HG03175 (cell line): ENCODE results near the gene PTPN3.

Experiments
- ATAC-seq: cut with Tn5 transposase; IDR thresholded peaks from one replicate; pipeline ENCODE4 v1.9.1; 2021; ENCODE audit warnings: mild to moderate bottlenecking, moderate library complexity; ENCODE audit not compliant: unreplicated experiment

PTPN3 gene

DNA sequence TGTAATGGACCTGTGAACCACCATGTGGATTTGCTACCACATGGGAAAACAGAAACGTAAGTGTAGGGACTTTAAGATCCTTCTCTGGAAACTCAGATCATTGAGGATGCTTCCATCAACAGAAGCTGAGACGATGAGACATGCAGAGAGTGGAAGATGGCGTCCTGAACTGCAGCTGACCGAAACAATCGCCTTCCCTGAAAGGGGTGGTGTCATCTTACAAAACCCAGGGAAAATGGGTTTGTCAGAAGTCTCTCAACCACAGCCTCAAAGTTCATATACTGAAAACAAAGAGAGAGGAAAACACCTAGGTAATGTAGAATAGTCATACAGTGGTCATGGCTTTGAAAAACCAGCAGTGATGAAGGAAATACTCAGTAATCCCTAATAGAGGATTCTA is 6.6 kb upstream of the PTPN3 start:
- ATAC-seq = no peak

GRCh38 chr9:109500421-109500974 is 2.4 kb upstream of the PTPN3 start:
- no peak for ATAC-seq

DNA sequence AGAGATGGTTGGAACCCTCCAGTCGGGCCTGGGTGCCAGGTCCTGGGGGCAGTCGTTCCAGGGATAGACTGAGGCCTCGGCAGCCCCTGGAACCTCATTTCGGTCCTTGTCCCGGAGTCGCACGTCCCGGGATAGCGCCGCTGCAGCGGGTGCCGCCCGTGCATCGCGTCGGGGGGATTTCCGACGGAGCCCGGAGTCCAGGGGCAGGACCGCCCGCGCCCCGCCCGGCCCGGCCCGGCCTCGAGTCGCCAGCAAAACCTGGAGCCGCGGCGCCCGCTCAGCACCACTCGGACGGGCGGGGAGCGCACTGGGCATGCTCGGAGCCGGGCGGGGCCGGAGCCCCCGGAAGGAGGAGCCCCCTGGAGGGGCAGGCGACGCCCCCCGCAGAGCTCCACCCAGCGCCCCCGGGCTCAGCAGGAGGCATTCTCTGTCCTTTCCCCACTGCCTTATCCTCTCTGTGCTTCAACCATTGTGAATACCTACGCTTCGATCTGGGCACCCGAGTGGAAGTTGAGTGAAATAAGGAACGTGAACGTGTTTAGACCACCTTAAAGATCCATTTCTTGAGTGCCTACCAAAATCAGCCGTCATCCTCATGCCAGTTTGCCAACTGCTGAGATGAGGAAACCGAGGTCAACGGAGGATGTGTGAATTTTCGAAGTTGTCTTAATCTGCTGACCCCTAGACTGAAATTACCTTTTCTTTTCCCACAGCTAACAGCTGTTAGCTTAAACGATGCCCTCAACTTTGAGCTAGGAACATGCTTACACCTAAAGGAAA is 1.7 kb upstream of the PTPN3 start:
- ATAC-seq = no peak

DNA sequence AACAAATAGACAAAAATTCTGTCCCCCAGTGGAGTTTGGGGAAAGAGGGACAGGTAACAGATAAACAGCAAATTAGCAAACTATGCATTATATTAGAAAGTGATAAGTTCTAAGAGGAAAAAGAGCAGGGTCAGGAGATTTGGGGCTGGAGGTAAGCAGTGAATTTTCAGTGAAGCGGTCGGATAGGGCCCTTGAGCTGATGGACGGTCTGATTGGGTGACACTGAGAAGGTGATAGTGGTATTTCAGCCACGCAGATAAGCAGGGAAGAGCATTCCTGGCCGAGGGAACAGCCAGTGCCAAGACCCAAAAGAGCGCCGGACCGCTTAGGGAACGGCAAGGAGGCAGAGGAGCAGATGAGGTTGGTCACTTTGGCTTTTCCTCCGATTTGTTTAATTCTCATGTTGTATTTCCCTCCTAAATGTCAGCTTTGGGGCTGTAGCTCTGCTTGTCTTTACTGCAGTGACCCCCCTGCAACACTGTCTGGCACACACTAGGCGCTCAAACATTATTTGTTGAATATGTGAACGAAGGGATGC is 1.1 kb upstream of the PTPN3 start:
- no peak for ATAC-seq

- no peak for ATAC-seq
Measured at GRCh38 chr9:109497226-109498153, 617 bp downstream of the PTPN3 start.

- ATAC-seq = no peak
Measured at GRCh38 chr9:109496841-109497225, 1.3 kb downstream of the PTPN3 start.

DNA sequence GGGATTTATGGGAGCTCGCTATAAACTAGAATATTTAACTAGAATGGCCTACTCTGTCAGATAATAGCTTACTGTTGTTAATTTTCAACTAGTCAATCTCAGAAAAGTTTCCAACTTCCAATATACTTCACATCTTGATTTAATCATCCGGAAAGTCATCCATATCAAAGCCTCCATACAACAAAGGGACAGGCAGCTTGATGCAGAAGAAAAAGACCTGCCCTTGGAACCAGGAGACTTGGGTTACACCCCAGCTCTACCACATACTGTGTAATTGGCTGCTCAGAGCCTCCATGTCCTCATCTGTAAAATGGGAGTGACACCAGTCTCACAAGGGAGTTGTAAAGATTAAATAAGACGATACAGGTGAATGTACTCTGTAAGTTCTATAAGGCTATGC is 1.9 kb downstream of the PTPN3 start:
- ATAC-seq = no peak

DNA sequence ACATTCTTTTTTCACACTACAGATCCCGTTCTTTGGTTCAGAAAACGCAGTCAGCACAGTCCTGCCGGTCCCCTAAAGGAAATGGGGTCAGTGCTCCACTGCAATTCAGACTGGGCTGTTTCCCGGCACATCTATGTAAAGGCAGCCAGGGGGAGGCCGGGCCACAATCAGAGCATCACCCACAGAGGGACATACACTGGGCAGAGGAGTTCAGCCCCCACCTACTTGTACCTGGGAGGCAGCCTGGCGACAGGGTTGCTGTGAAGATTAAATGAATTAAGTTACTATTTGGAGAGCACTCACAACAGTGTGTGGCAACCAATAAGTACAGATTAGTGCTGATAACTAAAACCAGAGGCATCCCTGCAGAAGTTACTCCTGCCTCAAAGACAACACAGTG is 4.5 kb downstream of the PTPN3 start:
- ATAC-seq = no peak

DNA sequence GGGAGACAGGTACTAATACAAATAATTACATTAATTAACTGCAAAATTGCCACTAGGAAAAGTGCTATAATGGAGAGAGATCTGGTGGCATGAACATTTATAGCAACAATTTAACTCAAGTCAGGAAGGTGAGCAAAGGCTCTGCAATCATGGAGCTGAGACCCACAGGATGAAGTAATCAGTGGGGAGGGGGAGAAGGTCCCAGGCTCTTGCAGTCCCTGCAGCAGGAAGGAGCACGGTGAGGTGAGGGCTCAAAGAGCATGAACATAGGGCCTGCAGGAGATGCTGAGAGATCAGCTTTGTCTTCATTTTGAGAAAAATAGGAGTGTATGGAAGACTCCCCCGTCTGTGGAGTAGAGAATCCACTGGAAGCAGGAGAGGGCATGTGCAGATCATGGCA is 6.5 kb downstream of the PTPN3 start:
- ATAC-seq = no peak

- ATAC-seq = no peak
Measured at GRCh38 chr9:109488791-109489492, 9.2 kb downstream of the PTPN3 start.

- ATAC-seq = no peak
Measured at GRCh38 chr9:109488351-109488750, 9.8 kb downstream of the PTPN3 start.

DNA sequence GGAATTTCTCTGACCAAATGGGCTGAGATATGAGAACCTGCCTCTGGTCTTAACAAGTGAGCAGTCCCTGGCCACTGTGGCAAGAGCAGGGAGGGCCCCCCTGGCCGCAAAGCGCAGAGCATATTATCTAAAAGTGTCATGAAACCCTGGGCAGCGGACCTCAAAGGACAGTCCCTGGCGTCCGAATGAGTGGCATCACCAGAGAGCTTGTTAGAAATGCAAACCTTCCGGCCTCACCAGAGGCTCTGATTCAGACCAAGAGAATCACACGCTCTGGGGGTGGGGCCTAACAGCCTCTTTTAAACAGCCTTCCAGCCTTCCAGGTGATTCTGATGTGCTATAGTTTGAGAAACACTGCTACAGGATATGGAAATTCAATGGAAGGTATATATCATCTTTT is 10.9 kb downstream of the PTPN3 start:
- peak; percentile 49 for ATAC-seq

- no peak for ATAC-seq
Measured at GRCh38 chr9:109483744-109484429, 14.2 kb downstream of the PTPN3 start.

- no peak for ATAC-seq
Measured at GRCh38 chr9:109482391-109482916, 15.7 kb downstream of the PTPN3 start.

GRCh38 chr9:109481856-109482255 is 16.3 kb downstream of the PTPN3 start:
- ATAC-seq = no peak

DNA sequence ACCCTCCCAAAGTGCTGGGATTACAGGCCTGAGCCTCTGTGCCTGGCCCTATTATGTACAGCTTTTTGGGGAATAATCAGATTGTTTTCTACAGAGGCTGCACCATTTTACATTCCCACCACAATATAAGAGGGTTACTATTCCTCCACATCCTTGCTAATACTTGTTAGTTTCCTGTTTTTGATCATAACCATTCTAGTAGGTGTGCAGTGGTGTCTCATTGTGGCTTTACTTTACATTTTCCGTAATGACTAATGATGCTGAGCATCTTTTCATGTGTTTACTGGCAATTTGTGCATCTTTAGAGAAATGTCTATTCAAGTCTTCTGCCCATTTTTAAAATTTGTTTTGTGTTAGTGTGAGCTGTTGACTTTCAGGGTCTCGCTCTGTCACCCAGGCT is 18.3 kb downstream of the PTPN3 start:
- no peak for ATAC-seq

- no peak for ATAC-seq
Measured at GRCh38 chr9:109478665-109479380, 19.3 kb downstream of the PTPN3 start.

DNA sequence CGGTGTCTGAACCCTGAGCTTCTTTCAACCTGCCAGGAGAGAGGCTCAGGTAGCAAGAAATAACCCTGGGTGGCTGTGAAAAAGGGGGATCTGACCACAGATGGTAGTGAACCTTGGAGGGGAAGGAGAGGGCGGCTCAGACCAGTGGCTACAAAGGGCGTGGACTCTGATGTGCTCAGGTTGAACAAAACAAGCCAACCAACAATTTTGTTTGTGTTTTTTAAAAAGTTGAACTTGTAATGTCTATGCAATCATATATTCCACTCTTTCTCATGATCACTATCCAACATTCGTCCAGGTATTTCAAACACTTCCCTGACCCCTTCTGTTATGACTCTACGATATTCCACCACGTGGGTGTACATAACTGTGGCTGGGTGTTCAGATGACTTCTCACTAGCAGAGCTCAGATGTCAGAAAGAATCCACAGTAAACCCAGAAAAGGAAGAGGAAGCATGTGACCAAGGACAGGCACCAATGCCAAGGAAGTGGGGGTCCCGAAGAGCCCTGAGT is 20.0 kb downstream of the PTPN3 start:
- no peak for ATAC-seq
